GM19468 (cell line): ENCODE measurements around the gene COBL.

ENCODE experiments used
- ATAC-seq: cut with Tn5 transposase; IDR thresholded peaks from one replicate; pipeline ENCODE4 v1.9.1; 2021; ENCODE audit warnings: mild to moderate bottlenecking, moderate library complexity, moderate number of reproducible peaks; ENCODE audit not compliant: unreplicated experiment; ENCODE audit errors: extremely low read depth

Gene COBL

DNA sequence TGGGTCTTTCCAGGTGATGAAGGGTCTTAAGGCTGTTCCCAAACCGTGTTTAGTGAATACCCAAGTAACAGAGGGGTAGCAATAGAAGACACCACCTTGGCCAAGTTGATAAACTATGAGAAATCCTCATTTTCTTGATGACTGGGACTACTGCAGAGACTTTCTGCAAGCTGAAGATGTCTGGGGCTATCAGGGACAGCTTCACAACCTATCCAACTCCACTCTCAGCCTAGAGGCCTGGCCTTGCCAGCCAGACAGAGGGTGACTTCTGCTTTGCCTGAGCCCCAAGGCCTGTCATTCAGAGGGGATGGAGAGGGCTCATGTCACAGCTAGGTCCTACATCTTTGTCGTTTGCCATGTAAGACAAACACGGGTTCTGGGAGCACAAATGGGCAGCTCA is 278.0 kb downstream of the COBL start:
- no peak for ATAC-seq

DNA sequence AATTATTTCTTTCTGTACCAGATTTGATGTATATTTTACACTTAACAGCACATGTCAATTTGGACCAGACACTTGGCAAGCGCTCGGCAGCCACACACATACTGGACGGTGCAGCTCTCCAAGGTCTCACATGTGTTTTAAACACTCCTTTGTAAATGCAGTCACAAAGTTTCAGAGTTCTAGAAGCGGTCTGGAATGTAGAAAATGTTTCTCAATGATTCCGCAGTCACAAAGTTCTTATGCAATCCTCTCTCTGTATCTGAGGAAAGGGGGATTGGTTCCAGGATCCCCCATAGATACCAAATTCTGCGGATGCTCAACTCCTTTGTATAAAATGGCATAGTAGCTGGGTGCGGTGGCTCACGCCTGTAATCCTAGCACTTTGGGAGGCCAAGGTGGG is 280.9 kb downstream of the COBL start:
- no peak for ATAC-seq

DNA sequence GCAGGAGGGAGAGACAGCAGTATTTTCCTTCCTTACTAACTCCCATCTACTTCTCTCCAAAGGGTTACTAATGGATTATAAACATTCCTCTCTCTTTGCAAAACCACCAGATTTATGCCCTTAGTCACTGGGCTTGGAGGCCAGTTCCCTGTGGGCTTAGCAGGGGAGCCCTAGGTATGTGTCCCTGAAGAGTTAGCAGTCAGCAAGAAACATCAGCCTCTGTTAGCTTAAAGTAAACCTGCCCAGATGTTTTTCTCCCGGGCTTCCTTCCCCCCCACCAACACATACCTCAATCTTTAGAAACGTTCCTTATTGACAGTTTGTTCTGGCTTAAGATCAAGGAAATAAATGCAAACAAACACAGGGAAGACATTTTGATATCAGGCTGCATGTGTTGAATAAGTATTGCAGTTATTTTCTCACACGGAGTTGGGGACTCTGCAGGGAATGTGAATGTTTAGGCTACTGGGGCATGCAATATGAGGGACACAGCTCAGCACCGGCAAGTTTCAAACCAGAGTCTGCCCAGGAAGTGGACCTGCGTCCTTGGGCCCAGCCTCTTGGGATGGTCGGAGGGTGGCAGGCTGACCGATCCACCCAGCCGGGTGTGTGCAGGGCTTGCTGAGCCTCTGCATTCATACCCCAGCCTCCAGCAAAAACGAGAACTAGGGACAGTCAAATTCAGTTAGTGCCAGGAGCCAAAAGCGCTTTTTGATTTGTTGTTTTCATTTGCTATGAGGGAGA is 281.9 kb downstream of the COBL start:
- ATAC-seq = no peak

DNA sequence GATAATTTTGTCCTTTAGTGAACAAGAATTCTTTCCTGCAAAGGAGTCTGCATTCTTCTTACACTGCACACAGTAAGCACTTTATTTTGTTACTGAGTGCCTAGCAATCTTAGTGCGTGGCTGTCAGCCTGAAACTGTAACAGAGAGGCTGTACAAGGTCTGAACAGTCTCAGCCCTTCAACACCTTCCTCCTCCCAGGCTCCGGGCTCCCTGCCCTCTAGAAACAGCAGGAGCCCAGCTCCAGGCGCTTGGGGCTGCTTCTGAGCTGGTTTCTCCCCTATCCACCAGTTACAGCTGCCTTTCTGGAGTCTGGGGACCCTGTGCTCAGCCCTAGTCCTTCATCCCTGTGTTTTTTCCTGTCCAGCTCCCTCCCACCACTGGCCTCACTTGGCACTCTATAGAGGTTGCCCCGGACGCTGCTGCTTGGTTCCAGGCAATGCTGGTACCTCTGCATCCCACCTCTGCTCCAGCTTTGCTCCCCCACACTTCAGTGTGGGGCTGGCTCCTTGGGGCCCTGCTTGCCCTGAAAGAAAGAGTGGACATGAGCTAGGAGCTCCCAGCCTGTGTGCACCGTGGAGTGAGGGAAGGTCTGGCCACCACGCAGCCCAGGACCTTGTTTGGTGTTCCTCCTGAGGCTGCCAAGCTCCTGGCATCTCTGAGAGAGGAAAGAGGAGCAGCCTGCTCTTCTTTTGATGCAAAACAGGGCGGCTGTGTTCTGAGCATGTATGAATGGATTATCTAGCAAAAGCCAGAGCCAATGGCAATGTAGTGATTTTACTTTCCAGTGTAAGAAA is 282.7 kb downstream of the COBL start:
- no peak for ATAC-seq

DNA sequence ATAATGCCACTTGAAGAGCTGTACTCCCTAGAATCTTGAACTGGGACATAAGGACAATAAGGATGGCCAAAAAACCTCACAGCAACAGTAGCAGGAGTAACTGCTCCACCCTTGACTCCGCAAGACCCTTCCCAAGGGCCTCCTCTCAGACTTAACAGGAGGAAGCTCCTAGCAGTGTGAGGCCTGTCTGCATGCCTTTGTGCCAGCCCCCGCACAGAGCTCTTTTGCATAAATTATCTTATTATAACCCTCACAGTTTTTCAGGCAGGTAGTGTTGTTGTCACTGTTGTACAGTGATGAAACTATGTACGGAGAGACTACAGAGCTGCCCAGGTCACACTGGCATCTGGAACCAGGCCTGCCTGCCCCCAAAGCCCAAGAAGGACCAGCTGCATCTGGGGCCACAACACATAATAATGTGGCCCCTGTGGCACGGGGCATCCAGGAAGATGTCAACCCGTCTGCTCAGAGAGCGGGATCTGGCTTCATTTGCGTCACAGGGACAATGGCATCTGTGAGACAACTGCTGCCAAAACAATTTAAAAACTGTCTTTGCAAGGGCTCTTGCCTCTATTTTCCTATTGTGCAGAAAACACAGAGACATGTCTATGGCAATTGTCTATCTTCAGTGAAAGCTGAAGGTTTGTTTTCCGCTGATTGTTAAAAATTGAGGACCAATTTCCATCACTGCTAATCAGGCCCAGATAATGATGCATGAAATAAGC is 284.7 kb downstream of the COBL start:
- ATAC-seq = no peak

DNA sequence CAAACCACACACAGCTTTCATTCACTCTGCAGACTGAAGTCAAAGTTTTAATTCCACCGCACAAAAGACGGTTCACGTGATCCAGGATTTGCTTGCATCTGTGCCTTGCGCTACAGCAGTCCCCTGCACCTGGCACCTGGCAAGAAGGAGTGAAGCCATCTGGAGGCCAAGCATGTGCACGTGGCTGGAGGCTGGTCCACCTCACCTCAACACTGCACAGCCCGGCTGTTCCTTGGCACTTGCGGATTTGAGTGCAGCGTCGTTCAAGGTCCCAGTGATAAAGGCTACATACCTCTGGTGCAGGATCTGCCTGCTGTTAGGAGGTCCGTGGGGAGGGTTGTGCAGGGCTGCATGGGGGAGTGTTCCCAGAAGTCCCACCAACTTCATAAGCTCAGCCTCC is 285.4 kb downstream of the COBL start:
- no peak for ATAC-seq

DNA sequence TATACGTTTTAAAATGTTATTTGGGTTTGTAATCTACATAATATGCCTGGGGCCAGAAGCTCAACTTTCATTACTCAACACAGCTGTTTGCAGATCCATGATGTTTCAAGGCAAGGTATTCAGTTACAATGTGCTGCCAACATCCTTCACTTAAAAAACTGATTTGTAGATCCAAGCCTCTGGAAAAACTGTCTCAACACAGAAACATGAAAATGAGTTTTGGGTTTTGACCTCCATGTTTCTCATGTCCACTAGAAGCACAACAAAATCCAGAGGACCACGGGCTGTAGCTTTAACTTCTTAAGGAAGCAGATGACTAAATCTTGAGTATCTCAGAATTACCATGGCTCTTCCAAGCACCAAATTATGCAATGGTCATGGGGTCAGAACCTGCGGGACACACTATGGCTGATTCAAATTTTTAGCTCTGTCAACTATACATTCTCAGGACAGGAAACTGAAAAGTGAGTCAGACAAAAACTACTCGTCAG is 286.9 kb downstream of the COBL start:
- ATAC-seq = no peak

DNA sequence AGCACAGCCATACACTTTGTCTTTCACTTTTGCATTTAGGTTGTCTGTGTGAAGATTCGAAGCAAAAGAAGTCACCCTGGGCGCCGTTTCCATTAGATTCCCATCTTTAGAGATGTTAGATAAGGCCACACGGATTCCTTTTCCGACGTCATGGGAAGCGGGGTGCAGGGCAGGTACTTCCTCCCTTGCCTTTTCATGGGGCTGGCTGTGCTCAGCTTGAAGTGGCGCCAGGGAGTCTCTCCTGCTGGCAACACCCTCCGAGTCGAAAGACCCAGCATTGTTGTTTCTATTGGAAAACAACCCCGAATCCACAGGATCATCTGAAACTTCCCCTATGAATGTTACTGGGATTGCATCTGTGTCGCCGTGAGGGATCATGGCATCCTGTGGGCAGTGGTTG is 287.5 kb downstream of the COBL start:
- ATAC-seq = no peak

DNA sequence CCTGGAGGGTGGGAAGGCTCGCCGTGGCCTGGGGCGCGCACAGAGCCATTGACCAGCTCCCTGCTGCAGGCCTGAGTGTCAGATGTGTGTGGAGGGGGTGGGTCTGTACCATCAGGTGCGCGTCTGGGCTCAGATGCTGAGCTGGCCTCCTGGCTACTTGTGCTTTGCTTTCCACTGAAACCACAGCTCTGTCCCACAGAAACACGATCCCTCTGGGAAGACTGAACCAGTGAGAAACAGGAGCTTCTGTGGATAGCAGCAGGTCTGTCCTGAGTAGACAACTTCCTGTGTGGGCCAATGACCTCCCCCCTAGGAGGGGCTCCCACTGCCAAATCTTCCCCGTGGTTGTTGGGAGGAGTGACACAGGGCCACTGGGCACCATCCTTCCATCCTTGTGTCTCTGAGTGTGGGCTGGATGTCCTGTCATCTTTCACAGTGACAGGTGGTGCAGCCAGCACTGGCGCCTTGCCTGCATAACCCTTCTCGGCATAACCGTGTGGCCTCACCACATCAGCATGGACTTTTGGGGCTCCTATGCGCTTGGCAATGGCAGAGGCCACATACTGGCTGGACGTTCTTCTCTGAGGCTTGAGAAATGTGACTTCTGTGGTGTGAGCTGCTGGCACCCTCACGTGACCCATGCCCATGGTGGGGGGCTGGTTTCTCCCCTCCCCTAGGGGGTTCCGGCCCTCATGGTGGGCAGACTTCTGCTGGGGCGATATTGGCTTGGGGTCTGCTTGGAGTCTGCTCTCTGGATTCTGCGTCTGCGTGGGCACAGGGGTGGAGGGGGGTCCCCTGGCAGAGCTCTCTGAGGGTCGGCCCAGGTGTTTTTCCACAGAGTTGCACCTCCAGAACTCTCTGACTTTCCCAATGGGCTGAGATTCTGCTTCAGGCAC is 288.4 kb downstream of the COBL start:
- ATAC-seq = no peak

DNA sequence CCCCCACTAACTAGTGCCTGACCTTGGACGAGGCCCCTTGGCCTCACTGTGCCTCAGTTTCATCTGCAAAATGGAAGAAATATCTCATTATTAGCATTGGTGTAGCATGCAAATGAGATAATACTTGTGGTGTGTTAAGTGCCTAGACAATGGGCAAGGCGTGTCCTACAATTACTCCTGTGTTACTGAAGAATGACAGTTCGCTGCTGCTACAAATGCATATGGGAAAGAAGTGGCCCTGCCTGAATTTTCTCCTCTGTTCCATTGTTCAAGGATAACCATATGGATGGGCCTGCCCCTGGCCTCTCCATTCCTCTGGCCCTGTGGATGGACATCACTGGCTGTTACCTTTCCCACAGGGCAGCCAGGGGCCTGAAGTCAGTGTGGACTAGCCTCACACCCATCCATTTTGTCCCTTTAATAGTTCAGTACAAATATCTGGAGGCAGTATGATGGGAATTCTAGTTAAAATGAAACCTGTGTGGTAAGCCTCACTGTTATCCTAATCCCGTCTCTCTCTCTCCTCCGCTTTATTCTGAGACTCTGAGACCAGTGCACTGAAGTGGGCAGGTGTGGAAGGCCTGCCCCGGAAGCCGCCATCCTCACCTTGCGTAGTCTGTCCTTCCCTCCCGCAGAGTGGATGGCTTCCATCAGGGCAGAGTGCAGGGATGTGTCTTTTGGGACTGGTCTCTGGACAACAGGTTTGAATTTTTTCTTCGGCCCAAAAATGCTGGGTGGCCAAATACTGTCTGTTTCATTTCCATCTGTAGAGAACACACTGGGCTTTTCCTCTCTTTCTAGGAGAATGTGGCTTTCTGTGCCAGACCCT is 289.3 kb downstream of the COBL start:
- ATAC-seq = no peak

DNA sequence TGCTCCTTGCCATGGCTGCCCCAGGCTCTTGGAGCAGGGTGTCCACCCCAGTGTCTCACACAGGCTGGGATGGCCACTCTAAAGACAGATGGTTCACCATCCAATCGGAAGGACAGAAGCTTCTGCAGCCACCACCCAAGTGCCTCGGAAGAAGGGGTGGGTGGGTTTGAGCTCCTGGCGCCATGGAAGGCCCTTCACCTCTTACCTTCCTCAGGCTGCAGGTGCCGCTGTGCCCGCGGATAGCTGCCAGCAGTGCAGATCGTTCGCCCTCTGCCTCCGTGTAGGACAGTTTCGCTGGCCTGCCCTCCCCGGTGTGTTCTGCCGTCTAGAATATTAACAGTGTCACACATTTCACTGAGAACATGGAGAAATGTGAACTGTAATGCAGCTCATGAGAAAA is 290.3 kb downstream of the COBL start:
- no peak for ATAC-seq

DNA sequence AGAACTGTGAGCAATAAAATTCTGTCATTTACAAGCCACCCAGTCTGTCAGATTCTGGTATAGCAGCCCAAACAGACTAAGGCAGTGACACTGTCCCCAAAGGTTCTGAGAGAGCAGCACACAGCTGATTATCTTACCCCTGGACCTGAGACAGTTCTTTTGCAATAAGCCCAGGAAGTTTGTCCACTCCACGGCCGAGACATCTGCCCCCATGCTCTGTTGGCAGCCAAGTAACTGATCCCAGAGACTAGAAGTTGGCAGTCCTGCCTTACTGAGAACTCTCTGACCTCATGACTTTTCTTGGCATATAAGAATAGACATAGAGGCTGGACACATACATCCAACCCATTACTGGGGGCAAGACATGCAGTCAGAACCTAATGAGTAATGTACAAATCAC is 290.9 kb downstream of the COBL start:
- no peak for ATAC-seq

DNA sequence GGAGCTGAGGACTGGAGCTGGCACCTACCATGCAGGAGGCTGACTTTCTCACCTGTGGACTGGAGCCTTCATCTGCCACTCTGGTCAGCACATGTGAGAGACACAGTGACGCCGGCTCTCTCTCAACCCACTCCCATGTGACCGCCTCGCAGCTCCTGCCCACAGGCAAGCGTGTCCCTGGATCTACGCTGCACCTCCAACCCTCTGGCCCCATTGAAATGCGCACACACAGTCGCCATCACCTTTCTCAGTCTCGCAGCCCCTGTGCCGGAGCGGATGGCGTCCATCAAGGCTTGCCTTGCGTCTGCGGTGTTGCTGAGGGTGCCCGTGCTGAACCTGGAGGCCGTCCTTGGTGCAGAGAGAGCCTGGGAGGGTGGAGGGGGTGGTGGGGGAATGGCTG is 291.7 kb downstream of the COBL start:
- ATAC-seq = no peak

DNA sequence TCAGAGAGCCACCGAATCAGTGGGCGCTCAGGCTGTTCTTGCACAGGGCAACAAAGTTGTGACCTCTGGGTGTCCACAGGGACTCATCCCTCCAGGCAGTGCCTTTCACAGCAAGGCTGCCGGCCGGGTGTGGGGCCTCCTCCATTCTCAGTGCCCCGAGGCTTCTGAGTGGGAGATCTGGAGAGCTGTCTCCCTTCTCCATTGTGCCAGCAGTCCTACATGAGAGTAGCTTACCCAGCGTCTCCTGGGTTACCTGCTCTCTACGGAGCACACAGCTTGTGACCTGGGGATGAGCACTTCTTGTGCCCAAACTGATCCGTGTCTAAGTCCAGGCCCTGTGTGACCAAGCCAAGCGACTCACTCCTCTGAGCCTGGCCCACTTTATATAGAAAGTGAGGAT is 293.1 kb downstream of the COBL start:
- no peak for ATAC-seq

DNA sequence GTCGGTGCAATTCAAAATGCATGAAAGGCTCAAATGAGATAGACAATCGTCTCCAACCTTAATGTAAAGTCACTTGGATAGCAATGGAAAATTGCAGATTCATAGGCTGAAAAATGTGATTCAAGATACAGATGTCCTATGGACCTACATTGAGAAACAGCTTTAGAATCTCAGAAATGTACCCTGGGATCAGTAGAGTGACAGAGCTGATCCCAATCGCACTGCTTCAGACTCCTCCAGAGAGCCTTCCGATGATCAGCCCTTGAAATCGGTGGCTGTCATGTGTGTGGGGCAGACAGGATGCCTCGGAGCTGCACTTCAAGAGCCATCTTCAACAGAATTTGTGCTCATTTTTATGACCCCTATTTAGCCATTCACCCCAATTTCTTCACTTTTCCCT is 293.8 kb downstream of the COBL start:
- no peak for ATAC-seq

DNA sequence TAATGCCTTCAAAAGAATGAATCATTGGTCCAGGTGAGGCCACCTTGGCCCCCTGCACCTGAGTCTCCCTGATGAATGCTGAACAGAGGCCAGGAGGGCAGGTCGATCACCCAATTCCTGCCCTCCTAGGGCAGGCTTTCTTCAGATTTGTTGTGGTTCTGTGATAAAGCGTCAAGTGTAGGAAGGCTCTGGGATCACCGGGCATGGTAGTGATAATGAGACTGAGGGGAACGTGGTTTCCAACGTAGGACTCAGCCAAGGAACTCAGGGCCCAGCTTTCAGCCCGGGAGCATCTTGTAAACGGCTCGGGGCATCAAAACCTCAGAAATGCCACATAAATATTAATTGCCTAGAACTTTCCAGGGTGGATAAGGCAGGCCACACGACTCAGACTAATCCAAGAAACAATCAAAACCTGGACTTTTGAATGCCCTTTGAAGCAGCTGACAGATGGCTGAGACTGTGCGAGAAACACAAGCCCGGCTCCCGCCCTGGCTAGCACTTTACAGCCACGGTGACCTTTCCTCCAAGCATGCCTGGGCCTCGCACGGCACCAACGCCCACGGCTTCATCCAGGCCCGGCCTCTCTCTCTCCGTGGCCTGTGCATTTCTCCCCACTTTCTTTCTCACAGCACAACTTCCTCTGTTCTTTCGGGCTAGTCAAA is 294.6 kb downstream of the COBL start:
- ATAC-seq = no peak

DNA sequence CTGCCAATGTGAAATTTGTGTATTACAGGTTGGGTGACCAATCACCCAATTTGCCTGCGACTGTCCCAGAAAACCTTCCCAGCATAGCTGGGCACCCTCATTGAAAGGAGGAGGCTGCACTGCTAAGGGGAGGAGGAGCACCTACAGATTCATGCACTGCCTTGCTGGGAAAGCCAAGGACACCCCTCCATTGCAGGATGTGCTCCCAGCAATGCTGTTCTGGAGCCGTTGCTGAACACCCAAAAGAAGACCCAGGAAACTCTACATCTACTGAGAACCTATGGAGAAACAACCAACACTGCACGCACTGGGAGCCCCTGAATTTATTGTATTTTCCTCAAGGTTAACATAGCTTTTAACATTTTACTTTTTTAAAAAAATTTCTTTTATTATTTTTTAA is 295.7 kb downstream of the COBL start:
- ATAC-seq = no peak
